GM19438 (cell line): ENCODE data around the gene GTF2F2.
"Not testable (repeated sequence)": the region's sequence is repeated elsewhere in the genome, so short reads cannot be mapped to it uniquely, and the experiment has no call there.

ENCODE experiments used
- ATAC-seq: cut with Tn5 transposase; IDR thresholded peaks from one replicate; pipeline ENCODE4 v1.9.1; 2021; ENCODE audit warnings: low read depth; ENCODE audit not compliant: unreplicated experiment

Gene GTF2F2

DNA sequence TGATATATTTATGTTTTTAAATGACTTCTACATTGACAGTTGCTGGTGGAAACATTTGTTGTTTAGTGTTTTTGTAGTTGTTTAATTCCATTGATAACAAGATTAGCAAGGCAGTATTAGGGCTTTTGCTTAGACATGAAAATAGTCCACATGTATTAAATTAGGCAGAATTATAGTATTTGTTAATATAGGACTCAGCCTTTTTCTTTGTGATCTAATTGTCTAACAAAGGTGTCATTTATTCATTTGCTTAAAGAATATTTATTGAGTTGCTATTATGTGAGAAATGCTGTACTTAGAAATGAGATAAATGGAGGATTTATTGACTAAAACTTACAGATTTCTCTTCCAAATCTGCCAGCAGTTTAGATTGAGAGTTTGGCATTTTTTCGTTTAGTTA, 122.2 kb downstream of the GTF2F2 start:
- no peak for ATAC-seq

DNA sequence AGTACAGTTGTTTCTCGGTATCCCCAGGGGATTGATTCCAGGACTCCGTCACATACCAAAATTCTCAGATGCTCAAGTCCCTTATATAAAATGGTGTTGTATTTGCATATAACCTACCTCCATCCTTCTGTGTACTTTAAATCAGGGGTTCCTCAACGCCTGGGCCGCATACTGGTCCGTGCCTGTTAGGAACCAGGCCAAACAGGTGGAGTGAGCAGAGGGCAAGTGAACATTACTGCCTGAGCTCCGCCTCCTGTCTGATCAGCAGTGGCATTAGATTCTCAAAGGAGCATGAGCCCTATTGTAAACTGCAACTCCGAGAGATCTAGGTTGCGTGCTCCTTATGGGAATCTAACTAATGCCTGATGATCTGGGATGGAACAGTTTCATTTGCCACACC, 122.8 kb downstream of the GTF2F2 start:
- ATAC-seq = no peak

DNA sequence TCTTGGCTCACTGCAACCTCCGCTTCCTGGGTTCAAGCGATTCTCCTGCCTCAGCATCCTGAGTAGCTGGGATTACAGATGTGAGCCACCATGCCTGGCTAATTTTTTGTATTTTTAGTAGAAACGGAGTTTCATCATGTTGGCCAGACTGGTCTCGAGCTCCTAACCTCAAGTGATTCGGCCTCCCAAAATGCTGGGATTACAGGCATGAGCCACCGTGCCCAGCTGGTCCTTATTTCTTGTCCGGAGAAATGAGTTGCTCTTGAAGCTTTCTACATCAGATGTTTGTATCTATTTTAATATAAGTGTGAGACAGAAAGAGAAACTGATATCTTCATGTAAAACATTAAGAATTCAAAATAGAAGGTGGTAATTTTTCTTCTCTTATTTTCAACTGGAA, 124.4 kb downstream of the GTF2F2 start:
- not testable (repeated sequence) for ATAC-seq

DNA sequence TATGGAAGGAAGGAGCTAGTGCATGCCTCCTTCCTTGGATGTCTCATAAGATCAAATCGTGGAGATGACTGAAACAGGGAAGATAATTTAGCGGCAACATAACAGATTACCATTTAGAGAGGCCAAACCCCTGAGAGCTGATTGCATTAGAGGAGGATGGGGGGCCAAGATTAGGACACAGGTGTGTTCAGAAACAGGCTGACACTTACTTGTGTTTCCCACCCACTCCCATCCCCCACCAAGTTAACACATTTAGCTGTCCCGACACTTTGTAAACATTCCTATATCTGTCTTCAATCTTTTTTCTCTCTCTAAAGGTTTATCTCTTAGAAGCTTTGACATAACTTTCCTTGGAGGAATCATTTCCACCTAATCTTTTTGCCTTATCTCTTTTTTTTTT, 129.4 kb downstream of the GTF2F2 start:
- ATAC-seq = no peak

DNA sequence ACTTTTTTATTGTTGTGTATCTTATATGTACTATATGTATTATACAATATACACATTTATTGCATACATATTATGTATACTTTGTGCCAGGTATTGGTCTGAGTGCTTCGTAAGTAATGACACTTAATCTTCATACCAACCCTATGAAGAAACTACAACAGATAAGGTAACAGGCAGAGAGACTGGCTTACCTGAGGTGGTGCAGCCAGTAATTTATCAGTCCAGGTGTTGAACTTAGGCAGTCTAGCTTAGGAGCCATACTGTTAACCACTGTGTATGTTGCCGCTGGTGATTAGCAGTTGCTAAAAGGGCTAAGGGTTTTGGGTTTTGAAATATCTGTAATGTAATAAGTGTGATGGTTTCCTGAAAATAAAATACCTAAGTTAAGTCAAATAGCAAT, 134.1 kb downstream of the GTF2F2 start:
- no peak for ATAC-seq

DNA sequence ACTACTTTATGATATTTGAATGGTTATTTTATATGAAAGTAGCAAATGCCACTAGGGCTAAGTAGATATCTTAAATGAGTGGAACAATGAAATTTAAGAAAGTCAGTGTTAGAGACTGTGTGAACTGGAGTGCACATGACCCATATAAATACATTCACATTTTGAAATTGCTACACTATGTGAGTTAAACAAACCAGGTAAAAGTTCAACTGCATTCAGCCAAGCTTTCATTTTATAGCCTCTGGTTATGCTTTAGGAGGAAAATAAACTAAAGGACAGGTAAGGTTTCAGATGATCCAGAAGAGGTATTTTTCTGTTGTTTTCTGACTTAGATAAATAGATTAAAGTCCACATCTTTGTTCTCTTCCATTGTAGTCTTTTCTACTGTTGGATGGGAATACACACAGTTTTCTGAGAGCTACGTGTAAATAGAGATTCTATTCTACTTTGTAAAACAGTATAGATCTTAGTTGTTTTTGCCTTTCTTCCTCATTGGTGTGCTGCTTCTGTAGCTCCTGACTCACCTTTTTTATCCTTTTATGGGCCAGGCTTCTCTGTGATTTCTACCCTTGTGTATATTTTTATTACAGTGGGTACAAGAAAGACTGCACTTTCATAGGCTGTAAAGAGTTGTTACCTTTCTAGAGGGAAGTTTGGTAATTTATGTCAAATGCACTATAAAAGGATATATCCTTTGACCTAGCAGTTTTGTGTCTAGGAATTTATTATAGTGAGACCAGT, 135.1 kb downstream of the GTF2F2 start:
- ATAC-seq = no peak

DNA sequence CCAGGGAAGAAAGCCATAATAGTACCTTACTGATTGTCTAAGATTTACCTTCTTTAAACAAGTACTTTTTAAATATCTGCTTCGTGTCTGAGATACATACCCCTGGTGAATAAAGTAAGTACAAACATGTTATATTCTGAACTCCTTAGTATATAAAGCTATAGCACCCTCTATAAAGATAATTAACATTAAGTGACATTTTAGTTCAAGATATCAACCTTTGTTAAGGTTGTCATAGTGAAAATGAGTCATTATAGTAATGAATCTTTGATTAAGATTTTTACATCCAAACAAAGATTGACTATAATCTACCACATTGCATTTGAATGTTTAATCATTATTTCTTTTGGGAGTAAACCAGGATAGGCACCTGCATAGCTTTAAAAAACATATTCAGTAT, 135.9 kb downstream of the GTF2F2 start:
- no peak for ATAC-seq

DNA sequence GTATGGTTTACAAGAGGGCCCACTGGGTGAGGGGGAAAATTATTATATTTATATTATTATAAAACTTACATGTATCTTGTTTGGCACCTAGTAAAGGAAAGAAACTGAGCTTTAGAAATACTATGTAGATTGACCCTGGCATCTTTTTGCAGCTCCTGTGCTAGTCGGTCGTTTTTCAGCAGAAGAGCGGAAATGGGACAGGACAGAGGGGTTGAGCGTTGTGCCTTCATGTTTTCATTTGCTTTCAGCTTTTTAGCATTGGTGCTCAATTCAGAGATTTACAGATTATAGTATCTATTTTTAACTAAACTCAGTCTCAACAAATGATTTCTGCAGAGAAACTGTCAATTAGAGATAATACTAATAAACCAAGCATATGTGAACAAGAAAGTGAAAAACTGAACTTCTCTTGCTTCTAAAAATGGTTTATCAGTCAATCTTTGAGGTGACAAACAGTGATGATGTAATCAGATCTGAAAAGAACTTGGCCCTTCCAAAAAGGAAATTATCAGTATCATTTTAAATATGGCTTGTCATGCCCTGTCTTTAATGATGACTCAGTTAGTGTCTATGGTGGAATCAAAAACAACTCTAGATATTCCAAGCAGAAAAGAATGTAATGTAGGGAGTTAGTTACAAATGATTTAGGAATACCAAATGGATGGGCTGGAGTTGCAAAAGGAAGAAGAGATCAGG, 137.5 kb downstream of the GTF2F2 start:
- no peak for ATAC-seq

DNA sequence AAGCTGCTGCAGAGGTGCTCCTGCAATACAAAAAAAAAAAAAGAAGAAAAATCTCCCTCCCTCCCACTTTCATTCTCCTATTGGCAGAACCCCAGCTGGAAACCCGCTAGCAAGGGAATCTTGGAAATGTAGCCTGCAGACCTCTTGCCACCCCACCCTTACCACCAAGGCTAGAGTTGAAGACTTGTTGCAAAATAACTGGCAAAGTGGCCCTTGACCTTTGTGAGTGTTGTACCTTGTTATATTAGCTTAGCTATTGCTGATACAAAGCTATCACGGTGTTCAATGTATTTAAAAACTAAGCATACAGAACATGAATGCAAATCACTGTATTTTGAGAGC, 138.0 kb downstream of the GTF2F2 start:
- no peak for ATAC-seq

DNA sequence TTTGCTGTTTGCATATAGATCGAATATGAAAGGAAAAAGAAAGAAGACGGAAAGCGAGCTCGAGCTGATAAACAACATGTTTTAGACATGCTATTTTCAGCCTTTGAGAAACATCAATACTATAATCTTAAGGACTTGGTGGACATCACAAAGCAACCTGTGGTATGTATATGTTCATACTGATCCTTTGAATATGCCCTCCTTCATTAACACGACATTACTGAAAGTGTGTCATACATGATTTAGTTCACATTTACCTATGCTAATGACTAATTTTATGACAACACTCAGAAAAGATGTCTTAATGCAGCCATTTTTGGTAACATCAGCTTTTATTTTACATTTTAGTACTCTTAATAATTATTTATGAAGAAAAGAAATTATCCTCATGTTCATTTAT, 146.9 kb downstream of the GTF2F2 start:
- ATAC-seq = no peak

DNA sequence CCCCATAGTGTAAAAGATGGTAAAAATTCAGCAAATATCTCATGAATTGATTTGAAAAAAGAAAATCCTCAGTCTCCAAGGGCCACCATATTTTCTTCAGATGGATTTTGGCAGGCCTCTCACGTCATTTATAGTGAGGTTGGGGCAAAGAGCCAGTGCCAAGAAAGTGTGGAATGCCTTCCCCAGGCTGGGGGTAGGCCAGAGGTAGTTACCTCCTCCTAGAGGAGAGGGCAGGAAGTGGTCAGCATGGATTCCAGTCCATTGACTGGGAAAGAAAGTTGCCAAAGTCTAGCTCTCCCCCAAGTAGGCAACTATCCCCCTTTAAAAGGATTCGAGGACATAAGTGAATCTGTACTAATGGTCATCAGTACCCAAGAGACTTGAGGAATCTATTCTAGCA, 148.9 kb downstream of the GTF2F2 start:
- no peak for ATAC-seq

DNA sequence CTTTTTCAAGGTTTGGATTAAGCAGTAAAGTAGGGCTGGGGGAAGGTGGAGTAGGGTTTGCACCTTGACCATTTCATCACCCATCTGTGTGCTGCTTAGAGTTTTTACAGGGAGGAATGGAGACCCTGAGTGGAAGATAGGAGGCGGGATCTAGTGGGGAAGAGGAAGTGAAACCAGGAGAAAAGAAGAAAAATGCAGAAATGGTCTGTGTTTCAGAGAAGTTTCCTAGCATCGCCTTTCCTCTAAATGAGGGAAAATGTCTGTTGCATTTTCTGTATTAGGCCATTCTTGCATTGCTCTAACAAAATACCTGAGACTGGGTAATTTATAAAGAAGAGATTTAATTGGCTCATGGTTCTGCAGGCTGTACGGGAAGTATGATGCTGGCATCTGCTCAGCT, 156.6 kb downstream of the GTF2F2 start:
- ATAC-seq = no peak

DNA sequence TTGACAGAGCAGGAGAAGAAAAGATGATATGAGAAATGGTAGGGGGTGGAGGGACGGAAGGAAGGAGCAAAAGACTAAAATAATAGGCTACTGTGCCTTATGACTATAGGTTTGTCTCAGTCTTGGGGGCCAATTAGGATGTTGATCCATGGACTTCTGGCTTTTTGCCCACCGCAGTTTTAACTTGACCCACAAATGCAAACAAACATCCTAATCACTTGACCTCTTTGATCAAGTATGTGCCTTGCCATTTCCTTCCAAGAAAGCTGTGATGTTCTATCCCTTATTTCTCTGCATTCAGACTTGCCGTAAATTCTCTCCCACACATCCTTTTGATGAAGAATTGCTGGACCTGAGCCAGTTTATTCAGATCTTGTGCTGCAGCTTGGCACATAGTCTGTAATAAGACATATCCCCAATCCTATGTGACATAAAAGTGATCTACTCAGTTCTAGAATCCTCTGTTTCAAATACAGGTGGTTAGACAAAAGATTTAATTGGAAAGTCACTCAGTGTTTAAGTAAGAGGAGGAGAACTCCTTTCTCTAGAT, 157.9 kb downstream of the GTF2F2 start:
- ATAC-seq = no peak

DNA sequence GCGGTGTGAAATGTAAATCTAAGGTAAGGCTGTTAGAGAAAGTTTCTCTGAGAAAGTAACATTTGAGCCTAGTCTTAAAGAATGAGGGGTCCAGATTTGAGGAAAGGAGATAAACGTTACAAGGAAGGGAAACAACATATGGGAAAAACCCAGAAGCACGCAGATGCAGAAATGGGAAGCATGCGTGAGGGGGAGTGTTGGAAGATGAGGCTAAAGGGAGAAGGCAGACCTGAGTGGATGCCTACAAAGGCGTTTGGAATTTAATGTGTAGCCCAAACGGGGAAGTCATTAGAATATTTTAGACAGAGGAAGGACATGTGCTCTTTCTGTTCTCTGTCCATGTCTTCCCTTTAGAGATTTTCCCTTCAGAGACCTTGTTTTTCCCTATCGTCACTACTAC, 159.7 kb downstream of the GTF2F2 start:
- no peak for ATAC-seq

DNA sequence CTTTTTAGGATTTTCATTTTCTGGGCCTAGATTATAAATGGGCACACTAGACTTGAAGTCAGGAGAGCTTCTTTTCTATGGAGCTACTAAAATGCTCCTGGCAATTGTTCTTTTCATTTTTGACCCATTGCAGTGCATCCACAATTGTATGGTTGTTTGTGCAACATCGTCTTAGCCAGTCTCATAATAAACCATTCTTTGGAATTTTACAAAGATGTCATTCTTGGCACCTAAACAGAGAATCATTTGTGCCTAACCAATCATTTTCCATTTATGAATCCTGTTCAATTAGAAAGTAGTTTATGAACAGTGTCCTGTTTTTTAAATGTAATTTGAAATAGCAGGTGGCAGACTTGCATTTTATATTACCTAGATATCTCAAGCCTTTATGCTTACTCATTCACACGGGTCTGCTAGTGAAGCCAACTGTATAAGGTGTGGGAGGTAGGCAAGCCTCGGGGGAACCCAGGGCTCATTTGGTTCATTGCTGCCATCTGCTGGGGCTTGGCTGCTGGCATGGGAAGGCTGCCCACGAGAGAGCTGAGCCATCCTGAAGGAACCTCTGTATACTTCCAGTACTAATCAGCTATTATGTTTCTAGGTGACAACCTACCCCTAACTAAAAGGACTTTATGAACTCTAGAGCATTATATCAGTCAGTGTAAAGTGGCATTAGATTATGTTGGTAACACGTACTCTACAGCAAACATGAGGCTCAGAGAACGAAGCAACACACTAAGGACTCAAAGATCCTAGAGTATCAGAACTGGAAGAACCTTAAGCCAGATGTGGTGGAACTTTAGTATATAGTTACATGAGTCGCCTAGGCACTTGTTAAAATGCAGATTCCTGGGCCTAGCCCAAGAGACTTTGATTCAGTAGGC, 160.7 kb downstream of the GTF2F2 start:
- no peak for ATAC-seq

DNA sequence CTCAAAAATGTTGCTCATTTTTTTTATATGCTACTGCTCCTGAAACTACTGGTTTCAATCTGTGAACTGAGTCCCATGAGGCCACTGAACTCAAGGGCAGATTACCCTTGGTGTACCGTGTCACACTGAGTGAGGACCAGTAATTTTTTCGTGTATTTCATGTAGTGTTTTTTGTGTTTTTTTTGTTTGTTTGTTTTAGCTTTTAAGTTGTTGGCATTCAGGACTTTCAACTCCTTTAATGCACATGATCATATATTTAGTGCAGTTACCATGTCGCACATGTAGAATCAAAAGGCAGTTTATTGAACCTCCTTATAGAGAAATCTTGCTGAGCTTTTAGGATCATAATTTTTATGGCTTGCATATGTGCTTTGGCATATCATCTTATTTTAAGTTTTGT, 162.7 kb downstream of the GTF2F2 start:
- ATAC-seq = no peak

DNA sequence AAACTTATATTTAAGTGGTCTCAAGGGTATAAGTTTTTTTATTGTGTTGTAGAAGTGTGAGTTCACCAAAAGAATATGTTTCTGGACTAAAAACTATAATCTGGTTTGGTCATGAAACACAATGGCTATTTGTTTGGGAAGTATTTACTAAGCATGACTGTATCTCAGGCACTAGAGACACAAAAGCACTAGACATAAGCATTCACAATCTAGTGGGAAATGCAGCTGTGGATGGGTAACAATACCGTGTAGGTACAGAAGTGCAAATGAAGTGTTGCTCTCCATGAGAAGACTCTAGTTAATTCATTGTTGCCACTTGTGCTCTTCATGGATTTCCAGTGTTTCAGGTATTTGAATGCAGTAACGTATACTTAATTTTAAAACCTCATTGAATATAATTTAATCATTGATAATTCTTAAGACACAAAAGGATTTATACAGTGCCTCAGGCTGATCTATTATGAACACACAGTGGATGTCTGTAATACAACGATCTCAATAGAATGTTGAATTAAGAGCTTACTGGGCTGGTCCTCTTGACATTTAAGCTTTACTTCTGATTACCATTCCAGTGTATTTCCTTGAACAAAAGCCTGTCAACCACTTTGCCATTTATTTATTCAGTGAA, 169.7 kb downstream of the GTF2F2 start:
- no peak for ATAC-seq

DNA sequence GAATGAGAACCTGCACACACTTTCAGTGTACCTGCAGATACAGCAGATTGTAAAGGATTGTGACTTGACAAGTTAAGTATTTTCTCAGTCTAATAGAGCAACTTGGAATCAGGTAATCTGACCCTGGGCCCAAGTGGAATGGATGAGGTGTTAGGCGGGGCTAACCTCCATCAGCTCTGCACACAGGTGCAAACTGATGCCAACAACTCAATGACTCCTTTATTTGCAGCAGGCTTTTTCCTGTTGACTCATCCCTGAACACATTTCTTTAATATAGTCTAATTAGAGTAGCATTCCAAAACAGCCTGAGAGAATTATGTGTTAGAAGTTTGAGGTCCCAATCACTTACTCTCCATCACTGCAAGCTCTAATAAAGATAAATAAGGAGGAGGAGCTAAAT, 171.9 kb downstream of the GTF2F2 start:
- no peak for ATAC-seq

DNA sequence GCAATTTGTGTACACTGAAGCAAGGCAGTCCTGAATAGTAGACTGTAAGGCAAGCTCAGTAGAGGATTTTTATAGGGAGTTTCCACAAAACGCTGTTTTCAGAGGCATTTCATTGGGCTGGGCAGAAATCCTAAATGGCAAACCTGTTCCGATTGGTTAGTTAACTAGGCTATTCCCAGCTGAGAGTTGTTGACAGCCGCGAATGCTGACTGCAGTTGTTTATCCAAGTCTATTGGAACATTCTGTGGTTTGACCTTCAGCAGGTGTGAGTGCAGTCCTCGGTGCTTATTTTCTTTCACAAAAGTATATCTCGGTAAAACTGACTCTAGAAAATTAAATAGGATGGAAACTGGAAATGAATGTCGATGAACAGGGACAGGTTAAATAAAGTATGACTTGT, 175.2 kb downstream of the GTF2F2 start:
- ATAC-seq = no peak

DNA sequence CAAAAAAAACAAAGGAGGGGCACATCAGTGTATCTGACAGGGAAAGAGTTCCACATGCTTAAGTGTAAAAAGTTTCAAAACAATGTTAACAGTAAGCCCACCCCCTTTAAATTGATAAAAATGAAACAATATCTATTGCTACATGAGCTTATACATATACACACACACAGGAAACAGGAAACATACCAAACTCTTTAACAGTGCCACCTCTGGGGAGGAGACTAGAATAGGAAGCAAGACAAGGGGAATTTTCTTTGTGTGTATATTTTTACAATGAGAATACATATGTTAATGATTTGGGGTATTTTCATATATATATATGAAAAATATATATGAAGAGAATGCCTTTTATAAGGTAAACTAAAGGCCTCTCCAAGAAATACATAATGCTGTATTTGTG, 175.9 kb downstream of the GTF2F2 start:
- no peak for ATAC-seq
